Measurements from ENCODE around the gene CSF1. TPM values are rescaled to one million over a fixed set of nuclear protein-coding genes. Genes with fewer than 3 reads are reported as not detected.

Gene CSF1
- total RNA-seq, 1 donor from 2014 or later: 79.8 TPM

GRCh38 chr1:109906839-109907180, 3.8 kb upstream of the CSF1 start:
- DNase-seq: no peak
- intact Hi-C loops (cut with DNase I): no loop called here

GRCh38 chr1:109907190-109907774, 3.4 kb upstream of the CSF1 start:
- DNase-seq (no peak), ATAC-seq (no peak)
- H3K4me3 ChIP-seq: no peak overlapping the region
- H3K27me3 ChIP-seq: no peaks in the 10 kb centered on the region
- no peaks in the 10 kb centered on the region for H3K36me3 ChIP-seq
- intact Hi-C loops (cut with DNase I): no loop called here
- no peaks in the 10 kb centered on the region for H3K9me3 ChIP-seq
- peaks cover 26% of the 10 kb centered on the region for H3K4me1 ChIP-seq
- no peak for TF ChIP-seq CTCF (IDR thresholded peaks at IDR 0.05)
- H3K27ac ChIP-seq: no peak overlapping the region

More at GRCh38 chr1:109906839-109907180, 3.8 kb upstream of the CSF1 start:
- no peaks in the 10 kb centered on the region for H3K27me3 ChIP-seq
- ATAC-seq: no peak
- H3K4me1 ChIP-seq: peaks cover 26% of the 10 kb centered on the region
- no peaks in the 10 kb centered on the region for H3K9me3 ChIP-seq
- no peaks in the 10 kb centered on the region for H3K36me3 ChIP-seq
- H3K4me3 ChIP-seq: no peak overlapping the region
- H3K27ac ChIP-seq: no peak overlapping the region
- no peak for TF ChIP-seq CTCF (IDR thresholded peaks at IDR 0.05)

GRCh38 chr1:109908836-109909235, 1.8 kb upstream of the CSF1 start:
- no peaks in the 10 kb centered on the region for H3K27me3 ChIP-seq
- ATAC-seq (no peak), DNase-seq (no peak)
- H3K27ac ChIP-seq: no peak overlapping the region
- no peaks in the 10 kb centered on the region for H3K9me3 ChIP-seq
- intact Hi-C loops (cut with DNase I): no loop called here
- H3K36me3 ChIP-seq: no peaks in the 10 kb centered on the region
- H3K4me3 ChIP-seq: no peak overlapping the region
- peaks cover 38% of the 10 kb centered on the region for H3K4me1 ChIP-seq
- no peak for TF ChIP-seq CTCF (IDR thresholded peaks at IDR 0.05)

GRCh38 chr1:109909561-109909960, 1.1 kb upstream of the CSF1 start:
- Histone ChIP-seq H3K4me1 (peaks cover 46% of the 10 kb centered on the region), H3K36me3 (no peaks in the 10 kb centered on the region), H3K4me3 (no peak overlapping the region), H3K9me3 (no peaks in the 10 kb centered on the region), H3K27me3 (no peaks in the 10 kb centered on the region), H3K27ac (no peak overlapping the region)
- no peak for TF ChIP-seq CTCF (IDR thresholded peaks at IDR 0.05)
- DNase-seq: no peak
- no peak for ATAC-seq
- intact Hi-C loops (cut with DNase I): no loop called here

GRCh38 chr1:109910963-109911798, 532 bp downstream of the CSF1 start:
- H3K36me3 ChIP-seq: peaks cover 16% of the 10 kb centered on the region
- peak overlapping the region; percentile 78 for H3K27ac ChIP-seq
- peaks cover 50% of the 10 kb centered on the region for H3K4me1 ChIP-seq
- ATAC-seq: peak; percentile 9
- no peak for TF ChIP-seq CTCF (IDR thresholded peaks at IDR 0.05)
- no peak for DNase-seq
- no peaks in the 10 kb centered on the region for H3K9me3 ChIP-seq
- no peaks in the 10 kb centered on the region for H3K27me3 ChIP-seq
- peak overlapping the region; percentile 81 for H3K4me3 ChIP-seq
- intact Hi-C loops (cut with DNase I): no loop called here

Measured in upper lobe of right lung (tissue), 1 donor.